ENCODE measurements around the gene HSD17B2. TPM values are rescaled to one million over a fixed set of nuclear protein-coding genes. Genes with fewer than 3 reads are reported as not detected.

HSD17B2 gene
- total RNA-seq, 4 donors from 2014 or later: not detected

DNA sequence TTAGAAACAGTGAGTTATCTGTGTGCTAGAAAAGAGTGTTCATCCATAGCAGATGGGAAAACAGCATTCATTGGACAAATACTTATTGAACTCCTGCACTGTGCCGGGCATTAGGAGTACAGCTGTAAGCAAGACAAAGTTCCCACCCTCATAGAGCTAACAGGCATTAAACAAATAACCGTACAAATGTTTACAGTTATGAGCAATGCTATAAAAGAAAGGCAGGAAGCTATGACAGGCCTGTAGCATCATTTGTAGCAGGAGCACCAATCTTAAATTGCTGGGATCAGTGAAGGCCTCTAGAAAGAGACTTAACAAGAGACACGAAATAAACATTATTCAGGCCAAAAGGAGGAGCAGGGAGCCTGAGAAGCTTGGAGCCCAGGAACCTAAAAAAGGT lies 39.4 kb upstream of the HSD17B2 start:
- peaks cover 0 to 17% (median 2%) of the 10 kb centered on the region in 4 donors for H3K4me1 ChIP-seq
- H3K27me3 ChIP-seq: no peaks in the 10 kb centered on the region
- H3K9me3 ChIP-seq: no peaks in the 10 kb centered on the region
- H3K27ac ChIP-seq: no peak overlapping the region
- no peaks in the 10 kb centered on the region for H3K36me3 ChIP-seq
- DNase-seq (ENCODE audit: low spot score in 2 of 2): no peak
- no peak overlapping the region for H3K4me3 ChIP-seq
- 55 to 69% methylated on average over 3 of the region's 3 CpGs for WGBS, 2 donors
- TF ChIP-seq, protein P1, sequence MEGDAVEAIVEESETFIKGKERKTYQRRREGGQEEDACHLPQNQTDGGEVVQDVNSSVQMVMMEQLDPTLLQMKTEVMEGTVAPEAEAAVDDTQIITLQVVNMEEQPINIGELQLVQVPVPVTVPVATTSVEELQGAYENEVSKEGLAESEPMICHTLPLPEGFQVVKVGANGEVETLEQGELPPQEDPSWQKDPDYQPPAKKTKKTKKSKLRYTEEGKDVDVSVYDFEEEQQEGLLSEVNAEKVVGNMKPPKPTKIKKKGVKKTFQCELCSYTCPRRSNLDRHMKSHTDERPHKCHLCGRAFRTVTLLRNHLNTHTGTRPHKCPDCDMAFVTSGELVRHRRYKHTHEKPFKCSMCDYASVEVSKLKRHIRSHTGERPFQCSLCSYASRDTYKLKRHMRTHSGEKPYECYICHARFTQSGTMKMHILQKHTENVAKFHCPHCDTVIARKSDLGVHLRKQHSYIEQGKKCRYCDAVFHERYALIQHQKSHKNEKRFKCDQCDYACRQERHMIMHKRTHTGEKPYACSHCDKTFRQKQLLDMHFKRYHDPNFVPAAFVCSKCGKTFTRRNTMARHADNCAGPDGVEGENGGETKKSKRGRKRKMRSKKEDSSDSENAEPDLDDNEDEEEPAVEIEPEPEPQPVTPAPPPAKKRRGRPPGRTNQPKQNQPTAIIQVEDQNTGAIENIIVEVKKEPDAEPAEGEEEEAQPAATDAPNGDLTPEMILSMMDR (IDR thresholded peaks at IDR 0.05): no peak
- TF ChIP-seq EP300 (IDR thresholded peaks at IDR 0.05) (no peak), POLR2A (IDR thresholded peaks at IDR 0.05) (no peak)

DNA sequence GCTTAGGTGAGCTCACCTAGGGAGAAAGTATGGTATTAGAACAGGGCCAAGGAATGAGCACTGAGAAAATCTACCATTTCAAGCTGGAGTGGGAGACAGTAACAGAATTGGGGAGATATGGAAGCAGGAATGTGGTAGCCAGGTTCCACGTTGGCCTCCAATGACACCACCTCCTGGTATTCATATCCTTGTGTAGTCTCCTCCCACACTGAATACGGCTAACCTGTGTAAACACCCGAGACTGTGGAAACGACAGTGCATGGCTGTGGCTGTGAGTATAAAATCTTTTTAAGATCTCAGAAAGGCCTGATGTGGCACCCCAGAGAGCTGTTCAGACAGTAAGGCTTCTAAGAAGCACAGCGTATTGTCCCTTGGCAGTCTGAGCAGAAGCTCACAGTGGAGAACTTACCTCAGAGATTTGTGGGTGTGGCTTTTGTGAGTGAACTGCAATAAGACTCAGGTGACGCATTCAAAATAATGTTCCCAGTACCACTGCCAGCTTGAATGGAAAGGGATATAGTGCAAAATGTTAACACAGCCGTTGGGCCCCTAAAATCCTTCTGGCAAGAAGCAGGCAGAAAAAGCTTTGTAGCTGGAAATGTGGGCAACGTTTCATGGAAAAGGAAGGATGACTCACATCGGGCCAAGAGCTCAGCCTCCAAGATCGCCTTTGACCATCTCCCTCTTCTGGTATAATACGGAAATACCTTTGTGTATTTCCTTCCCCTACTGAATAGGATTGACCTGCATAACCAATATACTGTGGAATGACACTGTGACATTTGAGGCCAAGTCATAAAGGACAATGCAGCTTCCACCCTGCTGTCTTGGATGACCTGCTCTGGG lies 38.2 kb upstream of the HSD17B2 start:
- Histone ChIP-seq H3K4me1 (peaks cover 0 to 17% (median 2%) of the 10 kb centered on the region in 4 donors), H3K27me3 (no peaks in the 10 kb centered on the region), H3K9me3 (no peaks in the 10 kb centered on the region), H3K4me3 (no peak overlapping the region), H3K36me3 (no peaks in the 10 kb centered on the region), H3K27ac (peak overlapping the region in 1 of 4 donors; percentile 36)
- DNase-seq (ENCODE audit: low spot score in 2 of 2): no peak
- WGBS, 2 donors: 56 to 59% methylated on average over 11 of the region's 11 CpGs
- TF ChIP-seq, protein P1 (IDR thresholded peaks at IDR 0.05): peak in 1 of 5 experiments; percentile 12
- TF ChIP-seq EP300 (IDR thresholded peaks at IDR 0.05) (no peak), POLR2A (IDR thresholded peaks at IDR 0.05) (no peak)

DNA sequence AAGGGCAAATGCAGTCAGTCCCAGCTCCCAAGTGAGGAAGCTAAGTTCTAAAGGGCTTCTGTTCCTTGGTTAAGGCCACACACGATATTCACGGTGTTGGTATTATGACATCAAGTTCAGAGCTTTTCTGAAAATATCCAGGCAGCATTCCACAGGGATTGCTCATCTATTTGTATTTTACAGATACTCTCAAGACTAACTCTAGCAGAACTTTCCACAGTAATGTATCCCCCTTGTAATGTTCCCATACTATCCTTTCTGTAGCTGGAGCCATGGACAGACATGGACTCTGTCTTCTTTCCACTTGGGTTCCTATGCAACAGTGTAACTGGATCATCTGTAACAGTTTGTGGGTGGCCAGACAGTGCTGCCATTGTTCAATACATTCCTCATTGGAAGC lies 37.3 kb upstream of the HSD17B2 start:
- WGBS, 2 donors: 19 to 31% methylated on average over 2 of the region's 2 CpGs
- H3K4me3 ChIP-seq: no peak overlapping the region
- DNase-seq (ENCODE audit: low spot score in 2 of 2): peak in 1 of 2 donors; percentile 14
- no peaks in the 10 kb centered on the region for H3K9me3 ChIP-seq
- TF ChIP-seq EP300 (IDR thresholded peaks at IDR 0.05): no peak
- TF ChIP-seq, protein P1 (IDR thresholded peaks at IDR 0.05): no peak
- no peak for TF ChIP-seq POLR2A (IDR thresholded peaks at IDR 0.05)
- peaks cover 0 to 17% (median 2%) of the 10 kb centered on the region in 4 donors for H3K4me1 ChIP-seq
- no peaks in the 10 kb centered on the region for H3K27me3 ChIP-seq
- no peaks in the 10 kb centered on the region for H3K36me3 ChIP-seq
- peak overlapping the region in 1 of 4 donors; percentile 36 for H3K27ac ChIP-seq

DNA sequence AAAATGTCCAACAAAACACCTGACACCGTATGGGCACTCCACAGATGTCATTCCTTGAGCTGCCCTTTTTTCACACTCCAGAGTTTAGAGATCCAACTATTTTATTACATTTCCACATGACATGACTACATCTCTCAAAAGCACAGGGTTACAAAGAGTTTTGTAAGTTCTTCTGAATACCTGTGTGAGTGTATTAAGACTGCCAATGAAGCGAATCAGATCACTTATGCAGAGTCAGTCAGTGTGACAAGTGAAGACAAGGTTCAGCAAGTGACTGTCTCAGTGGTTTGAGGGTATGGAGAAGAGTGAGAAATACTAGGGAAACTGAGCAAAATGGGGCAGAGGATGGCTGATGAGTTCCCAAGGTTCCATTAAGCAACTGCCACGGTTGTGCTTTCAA lies 32.2 kb upstream of the HSD17B2 start:
- WGBS, 2 donors: 76 to 80% methylated on average over 3 of the region's 3 CpGs
- Histone ChIP-seq H3K36me3 (no peaks in the 10 kb centered on the region), H3K4me3 (no peak overlapping the region), H3K9me3 (no peaks in the 10 kb centered on the region), H3K4me1 (peaks cover 0 to 5% (median 0%) of the 10 kb centered on the region in 4 donors), H3K27me3 (no peaks in the 10 kb centered on the region), H3K27ac (no peak overlapping the region)
- TF ChIP-seq, protein P1 (IDR thresholded peaks at IDR 0.05): no peak
- TF ChIP-seq POLR2A (IDR thresholded peaks at IDR 0.05): no peak
- TF ChIP-seq EP300 (IDR thresholded peaks at IDR 0.05): no peak
- no peak for DNase-seq (ENCODE audit: low spot score in 2 of 2)

DNA sequence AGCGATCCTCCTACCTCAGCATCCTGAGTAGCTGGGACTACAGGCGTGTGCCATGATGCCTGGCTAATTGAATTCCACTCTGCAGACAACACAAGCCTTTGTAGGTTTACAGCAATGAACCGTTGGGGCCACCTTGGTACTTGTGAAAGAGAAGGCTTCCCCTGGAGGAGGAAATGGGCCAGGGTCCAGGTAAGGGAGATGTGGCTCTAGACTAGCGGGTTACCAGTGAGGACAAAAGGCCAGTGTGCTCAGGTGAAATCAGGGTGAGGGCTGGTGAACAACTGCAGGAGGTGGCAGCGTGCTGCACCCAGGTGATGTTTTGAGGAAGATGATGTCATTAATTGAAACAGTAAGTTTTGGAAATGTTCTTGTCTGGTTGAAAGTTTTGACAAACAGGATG lies 30.5 kb upstream of the HSD17B2 start:
- TF ChIP-seq, protein P1 (IDR thresholded peaks at IDR 0.05): no peak
- no peak for TF ChIP-seq POLR2A (IDR thresholded peaks at IDR 0.05)
- Histone ChIP-seq H3K27ac (no peak overlapping the region), H3K27me3 (no peaks in the 10 kb centered on the region), H3K36me3 (no peaks in the 10 kb centered on the region), H3K9me3 (peaks cover 0 to 13% (median 0%) of the 10 kb centered on the region in 4 donors), H3K4me1 (no peaks in the 10 kb centered on the region), H3K4me3 (no peak overlapping the region)
- 86 to 87% methylated on average over 5 of the region's 5 CpGs for WGBS, 2 donors
- DNase-seq (ENCODE audit: low spot score in 2 of 2): no peak

All from tibial nerve (tissue), 4 donors.